Uterus (tissue), 2 donors: Measurements from ENCODE around the gene PCGF6.

Source experiments
- CTCF ChIP-seq, 4 experiments: fragments of 200-600 bp in 2 of 4; fragments of 450-650 bp in 2 of 4; sonication (generic) in 2 of 4; IDR thresholded peaks; one replicate each; pipeline ENCODE4 v1.5.1; 2016 to 2019; ENCODE audit warnings: antibody characterized with exemption in 4 of 4, mild to moderate bottlenecking in 2 of 4, moderate library complexity in 1 of 4
- POLR2A ChIP-seq, 2 donors: fragments of 450-650 bp; IDR thresholded peaks; one replicate each; pipeline ENCODE4 v1.6.1; 2016; ENCODE audit warnings: antibody characterized with exemption in 2 of 2, mild to moderate bottlenecking in 1 of 2, moderate library complexity in 1 of 2

- TF ChIP-seq CTCF (IDR thresholded peaks at IDR 0.05) (peak; percentile 26 to 57 (median 49)), POLR2A (IDR thresholded peaks at IDR 0.05) (no peak)
Observed at GRCh38 chr10:103333934-103334520, 16.9 kb downstream of the PCGF6 start.
